ENCODE results near the gene MRPL10.

MRPL10 gene

DNA sequence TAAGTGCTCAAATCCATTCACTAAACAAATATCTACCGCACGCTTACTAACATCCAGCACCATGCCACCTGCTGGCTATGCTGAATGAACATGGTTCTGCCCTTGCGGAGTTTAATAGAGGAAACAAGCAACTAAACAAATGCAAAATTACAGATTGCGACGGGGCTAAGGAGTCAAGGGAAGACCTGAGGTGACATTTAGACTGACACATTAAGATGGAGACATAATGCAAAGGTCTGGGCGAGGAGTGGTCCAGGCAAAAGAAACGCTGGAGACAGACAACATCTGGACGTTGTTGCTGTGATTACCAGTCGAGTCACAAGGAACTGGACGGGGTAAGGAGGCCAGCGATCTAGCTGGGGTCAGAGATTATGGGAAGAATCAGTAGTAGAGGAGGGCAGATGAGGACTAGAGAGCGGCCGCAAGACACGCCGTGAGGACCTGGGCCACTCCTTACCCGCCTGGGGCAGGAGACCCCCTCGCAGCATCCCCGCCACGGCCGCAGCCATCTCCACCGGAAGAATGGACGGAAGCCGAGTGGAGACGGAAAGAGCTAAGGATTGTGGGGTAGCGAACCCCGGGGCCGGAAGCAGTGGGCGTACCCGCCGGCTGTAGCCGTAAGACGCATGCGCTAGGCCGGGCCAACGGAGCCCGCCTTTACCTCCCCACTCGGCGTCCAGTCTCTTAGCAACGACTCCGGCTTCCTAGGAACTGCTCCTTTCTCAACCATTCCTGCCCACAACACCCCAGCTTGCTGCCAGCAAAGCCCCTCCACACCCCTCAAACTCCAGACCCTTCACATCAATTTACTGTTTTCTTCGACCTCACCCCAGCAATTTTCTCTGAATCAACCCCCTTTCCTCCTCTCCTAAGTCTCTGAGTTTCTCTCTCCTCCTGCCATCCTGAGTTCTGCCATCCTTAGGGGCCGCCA, at the start of gene MRPL10, which contains the start of gene LRRC46:
Gene MRPL10 (minus strand): TSS at position 539 of the 931 bp plus-strand sequence. CDS start 30 bp downstream, at position 509.
Gene LRRC46 (plus strand): TSS at position 668 of the 931 bp plus-strand sequence. CDS start 320 bp downstream, outside the sequence.
- peak; percentile 88 to 91 for DNase-seq (ENCODE audit: extremely low read depth in 1 of 2, low read depth in 1 of 2)

DNA sequence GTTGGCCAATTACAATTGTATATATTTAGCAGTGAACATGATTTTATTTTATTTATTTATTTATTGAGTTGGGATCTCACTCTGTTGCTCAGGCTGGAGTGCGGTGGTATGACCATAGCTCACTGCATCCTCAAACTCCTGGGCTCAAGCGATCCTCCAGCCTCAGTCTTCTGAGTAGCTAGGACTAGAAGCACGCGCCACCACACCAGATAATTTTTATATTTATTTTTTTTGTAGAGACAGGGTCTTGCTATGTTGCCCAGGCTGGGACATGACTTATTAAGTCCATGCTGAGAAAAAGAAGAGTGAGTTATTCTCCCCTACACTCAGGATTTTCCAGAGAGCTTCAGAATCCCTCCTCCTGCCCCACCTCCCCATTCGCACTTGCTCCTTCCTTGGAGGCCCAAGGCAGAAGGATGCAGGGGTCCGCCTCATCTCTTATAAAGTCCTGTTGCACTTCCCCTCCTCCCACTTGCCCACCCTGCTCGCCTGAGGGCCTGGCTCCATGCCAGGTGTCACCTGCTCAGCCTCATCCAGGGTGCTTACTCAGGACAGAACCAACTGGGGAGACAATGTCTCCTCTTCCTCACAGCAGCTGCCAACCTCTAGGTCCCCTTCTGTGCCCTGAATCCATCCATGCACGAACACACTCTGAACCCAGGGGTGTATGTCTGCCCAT, 48.6 kb upstream of the MRPL10 start:
- no peak for DNase-seq (ENCODE audit: extremely low read depth in 1 of 2, low read depth in 1 of 2)

DNA sequence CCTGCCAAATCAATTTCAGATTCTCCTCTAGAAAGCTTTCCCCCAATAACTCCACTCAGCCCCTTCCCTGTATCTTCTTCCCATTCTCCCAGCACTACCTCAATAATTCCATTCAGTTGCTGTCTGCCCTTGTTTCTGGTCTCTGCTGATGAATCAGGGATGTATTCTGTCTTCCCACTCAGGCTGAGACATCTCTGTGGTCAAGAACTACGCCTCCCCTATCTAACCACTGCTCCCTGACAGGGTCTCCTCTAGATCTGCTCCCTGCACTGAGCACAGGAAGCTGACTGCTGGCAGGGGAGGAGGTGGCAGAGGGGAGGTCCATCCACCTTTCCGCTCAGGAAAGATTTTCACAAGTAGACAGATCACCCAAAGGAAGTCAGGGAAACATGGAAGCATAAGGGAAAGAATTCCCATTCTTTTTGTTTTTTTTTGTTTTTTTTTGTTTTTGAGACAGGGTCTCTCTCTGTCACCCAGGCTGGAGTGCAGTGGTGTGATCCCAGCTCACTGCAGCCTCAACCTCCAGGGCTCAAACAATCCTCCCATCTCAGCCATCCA, 47.8 kb upstream of the MRPL10 start:
- DNase-seq (ENCODE audit: extremely low read depth in 1 of 2, low read depth in 1 of 2) = no peak

DNA sequence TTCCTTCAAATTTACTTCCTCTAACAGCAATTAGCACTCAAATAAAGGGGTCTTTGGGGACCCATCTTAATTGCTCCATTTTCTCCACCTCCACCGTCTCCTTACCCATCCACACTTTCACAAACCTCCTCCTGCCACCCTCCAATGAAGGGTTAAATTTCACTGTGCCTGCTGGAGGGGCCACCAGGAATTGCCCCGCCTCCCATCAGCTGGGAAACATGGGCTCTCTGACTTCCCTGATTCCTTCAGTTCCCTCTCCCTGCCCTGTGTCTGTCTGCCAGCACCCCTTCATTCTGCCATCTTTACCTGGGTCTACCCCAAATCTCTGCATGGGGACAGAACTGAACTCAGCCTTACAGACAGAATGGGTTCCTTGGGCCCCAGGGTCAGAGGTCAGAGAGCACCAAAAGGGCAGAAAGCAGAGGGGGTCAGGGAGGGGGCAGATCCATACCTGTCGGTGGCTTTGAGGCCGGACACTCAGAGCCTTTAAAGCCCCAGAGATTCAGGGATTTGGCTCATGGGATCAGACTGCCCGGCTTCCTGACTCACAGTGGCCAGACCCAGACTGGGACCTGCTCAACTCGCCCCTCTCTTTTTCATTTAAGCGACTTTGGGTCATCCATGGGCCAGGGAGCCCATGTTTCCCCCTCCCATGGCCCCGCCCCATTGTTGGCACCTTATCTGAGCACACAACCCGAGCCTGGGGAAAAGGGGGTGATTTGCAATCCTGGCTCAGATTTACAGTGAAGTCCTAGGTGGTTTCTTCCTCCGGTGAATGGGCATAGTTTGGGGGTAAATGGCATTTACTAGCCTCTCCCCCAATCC, 47.1 kb upstream of the MRPL10 start:
- DNase-seq (ENCODE audit: extremely low read depth in 1 of 2, low read depth in 1 of 2) = no peak

DNA sequence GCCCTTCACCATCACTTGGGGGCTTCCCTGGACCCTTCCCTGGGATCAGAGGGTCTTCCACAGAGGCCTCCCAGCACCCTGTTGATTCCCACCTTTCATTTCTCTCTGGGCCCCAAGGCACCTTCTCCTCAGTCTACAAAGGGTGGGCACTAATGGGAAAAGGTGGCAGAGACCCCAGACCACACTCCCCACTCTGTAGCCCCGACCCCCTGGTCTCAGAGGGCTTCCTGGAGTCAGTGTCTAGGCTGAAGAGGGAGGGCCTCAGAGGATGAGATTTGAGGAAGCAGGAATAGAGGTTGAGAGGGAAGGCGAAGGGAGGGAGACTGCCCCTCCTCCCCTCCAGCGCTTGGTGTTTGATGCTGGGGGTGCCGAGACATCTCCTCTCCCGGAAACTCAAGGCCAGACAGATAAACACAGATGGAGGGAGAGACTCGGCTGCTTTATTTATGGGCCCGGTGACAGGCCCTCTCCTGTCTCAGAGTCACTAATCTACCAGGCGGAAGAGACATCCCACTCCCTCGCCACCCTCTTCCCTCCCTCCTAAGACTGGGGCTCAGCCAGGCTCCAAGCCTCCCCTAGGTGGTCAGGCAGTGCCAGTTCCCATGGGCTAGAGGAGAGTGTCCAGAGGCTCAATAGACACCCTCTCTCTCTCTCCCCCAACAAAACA, 46.2 kb upstream of the MRPL10 start:
- no peak for DNase-seq (ENCODE audit: extremely low read depth in 1 of 2, low read depth in 1 of 2)

DNA sequence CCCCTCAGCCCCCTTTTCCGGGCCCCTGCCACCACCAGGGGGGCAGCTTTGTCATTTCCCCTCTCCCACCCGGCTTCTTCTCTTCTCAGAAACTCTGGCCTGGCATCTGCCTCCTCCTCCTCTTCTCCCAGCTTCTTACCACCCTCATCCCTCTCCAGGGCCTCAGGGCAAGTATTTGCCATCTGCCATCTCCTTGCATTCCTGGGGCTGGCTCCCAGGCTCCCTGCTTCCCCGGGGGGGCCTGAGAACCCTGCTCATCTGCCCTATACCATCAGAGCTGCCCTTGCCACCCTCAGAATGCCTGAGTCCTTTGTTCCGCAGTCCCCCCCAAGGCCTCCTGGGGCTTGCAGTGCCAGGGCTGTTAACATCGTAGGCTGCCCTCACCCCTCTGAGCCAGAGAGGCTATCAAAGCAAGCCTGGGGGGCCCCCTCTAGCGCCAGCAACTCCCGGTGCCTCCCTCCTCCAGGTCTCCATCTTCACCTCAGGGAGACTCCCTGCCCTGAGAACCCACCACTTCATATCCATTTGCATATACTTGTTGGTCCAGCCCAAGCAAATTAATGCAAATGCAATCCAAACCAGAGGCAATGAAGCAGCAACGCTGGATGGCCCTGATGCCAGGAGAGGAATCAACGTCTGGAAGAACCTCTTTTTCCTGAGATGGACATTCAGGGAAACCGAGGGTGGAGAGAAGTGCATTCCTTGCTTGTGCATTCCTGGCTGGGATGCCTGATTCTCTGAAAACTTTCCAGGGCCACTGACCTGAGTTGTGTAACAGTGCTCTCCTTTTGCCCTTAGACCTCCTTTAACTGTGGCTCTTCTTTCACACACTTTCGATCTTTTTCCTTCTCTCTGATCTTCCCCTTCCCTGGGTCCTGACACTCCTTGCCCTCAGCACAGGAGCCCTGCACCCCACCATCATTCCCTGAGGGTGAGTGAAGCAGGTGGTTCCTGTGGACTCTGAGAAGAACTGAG, 44.0 kb upstream of the MRPL10 start:
- DNase-seq (ENCODE audit: extremely low read depth in 1 of 2, low read depth in 1 of 2) = no peak

DNA sequence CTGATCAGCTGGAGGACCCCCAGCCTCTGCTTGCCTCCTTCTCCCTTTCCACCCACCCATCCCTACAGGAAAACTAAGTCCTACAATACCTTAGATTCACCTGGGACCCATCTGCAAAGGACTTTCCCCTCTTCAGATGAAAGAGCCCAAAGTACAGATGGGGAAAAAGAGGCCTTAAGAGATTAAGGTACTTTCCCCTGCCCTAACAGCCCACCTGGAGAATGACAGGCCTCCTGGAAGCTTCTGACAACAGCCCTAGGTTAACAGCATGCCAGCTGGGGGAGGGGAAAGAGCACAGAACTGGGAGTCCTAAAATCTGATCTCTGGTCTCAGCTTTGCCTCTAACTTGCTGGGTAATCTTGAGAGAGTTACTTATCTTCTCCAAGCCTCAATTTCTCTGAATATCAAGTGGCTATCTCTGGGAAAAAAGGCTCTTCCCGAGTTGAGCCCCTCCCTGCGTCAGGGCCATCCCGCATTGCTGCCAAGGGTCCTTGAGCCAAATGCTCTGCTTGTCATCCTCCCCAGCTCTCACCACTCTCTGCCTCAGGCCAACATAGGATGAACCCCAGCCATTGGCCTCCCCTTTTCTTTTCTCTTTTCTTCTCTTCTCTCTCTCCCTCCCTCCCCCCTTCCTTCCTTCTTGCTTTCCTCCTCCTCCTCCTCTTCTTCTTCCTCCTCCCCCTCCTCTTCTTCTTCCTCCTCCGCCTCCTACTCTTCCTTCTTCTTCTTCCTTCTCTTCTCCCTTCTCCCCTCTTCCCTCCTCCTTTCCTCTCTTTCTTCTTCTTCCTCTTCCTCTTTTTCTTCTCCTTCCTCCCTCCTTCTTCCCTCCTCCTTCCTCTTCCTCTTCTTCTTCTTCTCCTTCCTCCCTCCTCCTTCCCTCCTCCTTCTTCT, 42.1 kb upstream of the MRPL10 start:
- DNase-seq (ENCODE audit: extremely low read depth in 1 of 2, low read depth in 1 of 2) = no peak

DNA sequence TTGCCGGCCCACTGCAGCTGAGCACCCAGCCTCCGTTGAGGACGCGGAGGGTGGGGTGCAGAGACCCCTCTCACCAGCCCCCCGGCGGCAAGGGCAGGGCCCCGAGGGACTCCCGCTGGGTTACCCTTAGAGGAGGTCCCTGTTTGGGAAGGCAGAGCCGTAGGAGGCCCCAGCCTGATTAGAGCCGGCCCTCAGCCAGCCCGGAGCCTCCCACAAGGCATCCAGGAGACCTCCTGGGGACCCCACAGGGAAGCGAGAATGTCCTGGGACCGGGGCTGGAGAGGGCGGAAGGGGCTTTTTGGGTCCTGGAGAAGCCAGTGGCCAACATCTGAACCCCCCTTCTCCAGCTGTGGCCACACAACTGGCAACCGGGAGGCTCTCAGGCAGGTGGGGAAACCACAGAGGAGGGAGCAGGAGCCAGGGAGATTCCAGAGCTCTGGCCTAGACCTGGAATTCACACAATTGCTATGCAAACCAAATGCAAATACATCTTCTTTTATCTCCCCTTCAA, 41.4 kb upstream of the MRPL10 start:
- DNase-seq (ENCODE audit: extremely low read depth in 1 of 2, low read depth in 1 of 2) = no peak

DNA sequence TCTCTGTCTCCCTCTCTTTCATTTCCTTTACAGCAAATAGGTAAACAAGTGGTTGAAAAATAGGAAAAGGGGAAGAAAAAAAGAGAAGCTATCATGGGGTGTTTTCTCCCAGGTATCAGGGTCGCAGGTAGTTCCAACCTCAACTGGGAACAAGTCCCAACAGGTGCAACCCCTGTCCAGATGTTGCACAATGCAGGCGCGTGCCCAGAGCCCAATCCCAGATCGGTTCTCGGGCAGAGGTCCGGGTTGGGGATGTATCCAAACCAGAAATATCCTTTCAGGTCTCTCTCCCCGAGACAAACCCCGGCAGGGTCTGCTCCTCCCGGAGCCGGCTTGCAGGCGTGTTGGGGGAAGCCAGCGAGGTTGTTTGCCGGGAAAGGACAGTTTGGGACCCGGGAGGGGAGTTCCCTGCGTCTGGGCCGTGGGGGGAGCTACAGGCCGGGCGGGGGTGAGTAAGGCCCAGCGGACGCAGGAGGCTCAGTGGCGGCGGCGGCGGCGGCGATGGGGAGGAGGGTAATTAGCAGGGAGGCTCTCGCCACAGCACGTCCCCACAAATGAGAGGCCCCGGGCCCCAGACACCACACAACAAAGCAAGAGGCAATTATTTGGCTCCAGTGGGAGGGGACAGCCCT, 40.8 kb upstream of the MRPL10 start:
- no peak for DNase-seq (ENCODE audit: extremely low read depth in 1 of 2, low read depth in 1 of 2)

DNA sequence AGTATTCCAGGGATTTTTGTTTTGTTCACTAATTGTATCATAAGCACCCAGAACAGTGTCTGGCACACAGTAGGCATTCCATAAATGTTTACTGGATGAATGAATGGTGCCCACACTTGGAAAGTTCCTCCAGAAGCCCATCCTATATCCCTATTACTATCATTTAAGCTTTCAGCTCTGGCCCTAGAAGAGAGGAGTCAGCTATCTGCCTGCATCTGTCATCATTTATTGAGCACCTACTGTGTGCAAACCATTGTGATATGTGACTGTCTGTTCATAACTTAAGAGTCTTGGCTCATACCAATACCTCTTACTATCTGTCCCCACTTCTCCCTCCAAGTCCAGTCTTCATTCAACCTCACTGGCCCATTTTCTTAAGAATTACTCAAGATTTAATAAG, 39.7 kb upstream of the MRPL10 start:
- DNase-seq (ENCODE audit: extremely low read depth in 1 of 2, low read depth in 1 of 2) = no peak

DNA sequence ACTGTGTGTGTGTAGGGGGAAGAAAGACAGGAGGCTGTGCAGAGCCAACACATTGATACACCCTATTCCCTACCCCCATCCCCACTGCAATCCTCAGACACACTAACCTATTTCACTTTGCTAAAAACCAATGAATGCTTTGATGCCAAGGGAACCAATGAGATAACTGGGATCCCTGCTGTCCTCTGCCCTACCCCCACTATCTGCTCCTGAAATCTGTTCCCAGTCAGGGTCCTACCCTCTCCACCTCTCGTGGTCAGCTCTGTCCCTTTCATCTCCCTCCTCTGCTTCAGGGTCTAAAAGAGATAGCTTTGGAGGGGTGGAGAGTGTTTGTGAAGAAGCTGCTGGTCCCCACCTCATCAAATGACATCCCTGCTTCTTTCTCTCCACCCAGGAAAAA, 38.7 kb upstream of the MRPL10 start:
- DNase-seq (ENCODE audit: extremely low read depth in 1 of 2, low read depth in 1 of 2) = no peak

DNA sequence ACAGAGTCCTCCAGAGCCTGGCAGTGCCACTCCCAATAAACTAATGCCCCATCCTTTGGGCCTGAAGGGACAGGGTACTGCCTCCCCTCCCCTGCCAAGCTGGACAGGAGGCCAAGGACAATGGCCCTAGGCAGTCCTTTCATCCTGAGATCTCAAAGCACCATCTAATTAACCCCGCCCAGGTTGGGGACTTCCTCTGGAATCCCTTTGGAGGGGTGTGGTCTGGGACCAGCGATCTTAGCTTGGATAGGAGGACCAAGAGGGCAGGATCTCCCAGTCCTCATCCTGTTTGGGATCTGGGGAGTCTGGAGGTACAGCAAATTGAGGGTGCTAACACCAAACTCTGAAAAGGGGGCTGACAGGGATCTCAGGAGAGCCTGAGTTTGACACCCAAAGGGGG, 37.8 kb upstream of the MRPL10 start:
- DNase-seq (ENCODE audit: extremely low read depth in 1 of 2, low read depth in 1 of 2) = no peak

DNA sequence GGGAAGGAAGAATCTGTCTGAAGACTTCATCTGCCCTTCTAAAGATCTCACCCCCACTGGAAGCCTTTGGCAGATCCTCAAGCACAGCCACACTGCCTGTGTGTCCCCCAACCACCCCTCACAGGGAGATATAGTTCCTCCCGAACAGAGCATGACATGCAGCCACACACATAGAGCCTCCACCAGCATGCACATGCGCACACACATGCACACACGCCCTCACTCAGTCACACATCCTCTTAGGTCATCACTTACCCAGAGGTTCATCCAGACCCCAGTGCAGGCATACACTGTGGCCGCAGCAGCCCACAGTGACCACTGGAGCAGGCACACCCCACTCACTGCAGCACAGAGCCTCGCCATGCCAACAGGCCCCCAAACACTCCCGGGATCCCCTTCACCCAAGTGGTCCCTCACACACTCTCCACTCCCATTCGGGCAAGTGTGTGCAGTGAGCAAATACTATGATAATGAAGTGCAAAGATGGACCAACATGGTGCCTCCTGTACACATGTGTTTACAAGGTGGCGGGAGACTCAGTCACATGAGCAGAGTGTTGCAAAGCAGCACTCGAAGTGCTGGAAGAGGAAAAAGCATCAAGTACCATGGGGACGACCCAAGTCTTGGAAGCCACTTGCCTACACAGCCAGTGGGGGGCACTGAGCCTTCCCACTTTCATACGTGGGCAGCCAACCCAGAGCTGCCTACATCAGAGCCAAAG, 36.6 kb upstream of the MRPL10 start:
- DNase-seq (ENCODE audit: extremely low read depth in 1 of 2, low read depth in 1 of 2) = no peak

DNA sequence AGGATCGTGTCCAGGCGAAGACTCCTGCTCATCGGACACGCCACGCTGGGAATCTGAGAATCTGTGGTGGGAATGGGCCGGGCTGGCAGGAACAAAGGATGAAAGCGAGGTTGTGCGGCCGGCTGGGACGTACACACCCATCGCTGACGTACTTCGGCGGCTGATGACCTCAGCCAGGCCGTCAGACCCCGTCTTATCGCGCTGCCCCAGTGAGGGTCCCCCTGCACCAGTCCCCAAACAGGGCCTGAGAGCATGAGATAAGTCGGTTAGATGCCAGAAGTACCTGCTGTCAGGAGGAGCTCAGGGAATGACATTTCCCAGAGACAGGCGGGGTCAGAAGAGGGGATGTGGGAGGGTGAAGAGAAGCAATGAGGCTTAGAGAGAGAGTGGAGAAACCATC, 35.6 kb upstream of the MRPL10 start:
- DNase-seq (ENCODE audit: extremely low read depth in 1 of 2, low read depth in 1 of 2) = no peak

DNA sequence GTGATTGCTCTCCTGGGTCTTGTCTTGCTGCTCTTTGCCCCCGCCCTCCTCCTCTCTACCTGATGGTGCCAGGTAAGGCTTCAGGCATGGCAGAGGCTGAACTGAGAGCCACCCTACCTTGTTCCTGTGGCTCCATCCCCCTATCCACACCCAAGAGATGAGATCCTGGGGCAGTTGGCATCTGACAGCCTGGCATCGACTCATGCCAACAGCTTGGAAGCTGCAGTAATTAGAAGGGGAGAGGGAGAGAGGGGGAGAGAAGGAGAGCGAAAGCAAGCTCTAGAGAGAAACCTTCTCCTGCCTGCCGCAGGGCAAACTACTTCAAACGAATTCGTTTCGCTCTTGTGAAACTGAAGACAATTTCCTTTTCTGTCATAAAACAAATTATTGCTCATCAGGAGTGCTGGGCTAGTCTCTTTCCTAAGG, 33.5 kb upstream of the MRPL10 start:
- no peak for DNase-seq (ENCODE audit: extremely low read depth in 1 of 2, low read depth in 1 of 2)

DNA sequence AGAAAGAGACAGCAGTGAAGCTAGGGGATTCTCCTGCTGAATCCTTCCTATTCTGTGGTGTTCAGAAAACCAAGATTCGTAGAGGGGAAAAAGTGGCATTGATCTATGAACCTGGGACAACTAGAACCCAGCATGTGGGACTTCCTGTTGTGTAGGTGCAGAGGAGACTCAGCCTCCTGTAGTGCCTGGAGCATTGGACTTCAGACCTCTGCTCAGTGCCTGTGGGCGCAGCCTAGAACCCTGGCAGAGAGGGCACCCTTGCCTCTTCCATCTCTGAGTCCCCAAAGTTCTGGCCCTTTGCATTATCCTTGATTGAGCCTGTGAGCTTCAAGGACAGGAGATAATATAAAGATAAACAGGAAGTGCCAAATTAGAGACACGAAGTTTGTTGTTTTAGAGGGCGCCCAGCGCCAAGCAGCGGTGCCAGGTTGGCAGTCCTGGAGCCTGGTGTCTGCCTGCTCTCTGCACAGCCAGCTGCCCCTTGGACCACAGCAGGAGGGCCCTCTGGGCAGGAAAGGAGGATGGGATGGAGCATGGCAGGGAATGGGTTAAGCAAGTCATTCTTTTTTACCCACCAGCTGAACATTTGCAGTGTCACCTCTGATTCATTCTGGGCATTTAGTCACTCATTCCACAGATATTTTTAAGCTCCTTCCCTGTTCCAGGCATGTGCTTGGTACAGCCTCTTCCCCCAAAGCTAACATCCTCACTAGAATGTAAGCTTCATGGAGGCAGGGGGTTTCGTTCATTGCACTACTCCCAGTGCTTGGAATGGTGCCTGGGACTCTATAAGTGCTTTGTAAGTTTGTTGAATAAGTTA, 31.5 kb upstream of the MRPL10 start:
- no peak for DNase-seq (ENCODE audit: extremely low read depth in 1 of 2, low read depth in 1 of 2)
